ENCODE data around the gene NR2F1-AS1. TPM values are rescaled to one million over a fixed set of nuclear protein-coding genes. Genes with fewer than 3 reads are reported as not detected.

The NR2F1-AS1 gene
- total RNA-seq, 1 donor from 2014 or later = 15.1 TPM

GRCh38 chr5:93578813-93579691 is 2.0 kb downstream of the NR2F1-AS1 start:
- DNase-seq (ENCODE audit: extremely low read depth, low read depth, low spot score) = no peak

GRCh38 chr5:93577854-93578812 is 2.9 kb downstream of the NR2F1-AS1 start:
- no peak for DNase-seq (ENCODE audit: extremely low read depth, low read depth, low spot score)

GRCh38 chr5:93576994-93577853 is 3.8 kb downstream of the NR2F1-AS1 start:
- DNase-seq (ENCODE audit: extremely low read depth, low read depth, low spot score) = no peak

GRCh38 chr5:93575461-93576414 is 5.3 kb downstream of the NR2F1-AS1 start:
- DNase-seq (ENCODE audit: extremely low read depth, low read depth, low spot score) = no peak

- DNase-seq (ENCODE audit: extremely low read depth, low read depth, low spot score) = no peak
Measured at GRCh38 chr5:93574491-93575305, 6.3 kb downstream of the NR2F1-AS1 start.

- no peak for DNase-seq (ENCODE audit: extremely low read depth, low read depth, low spot score)
Measured at GRCh38 chr5:93573354-93574351, 7.4 kb downstream of the NR2F1-AS1 start.

- no peak for DNase-seq (ENCODE audit: extremely low read depth, low read depth, low spot score)
Measured at GRCh38 chr5:93572608-93573353, 8.2 kb downstream of the NR2F1-AS1 start.

- no peak for DNase-seq (ENCODE audit: extremely low read depth, low read depth, low spot score)
Measured at GRCh38 chr5:93572101-93572607, 8.9 kb downstream of the NR2F1-AS1 start.

- DNase-seq (ENCODE audit: extremely low read depth, low read depth, low spot score) = no peak
Measured at GRCh38 chr5:93571114-93571949, 9.7 kb downstream of the NR2F1-AS1 start.

- no peak for DNase-seq (ENCODE audit: extremely low read depth, low read depth, low spot score)
Measured at GRCh38 chr5:93570294-93571113, 10.5 kb downstream of the NR2F1-AS1 start.

GRCh38 chr5:93569300-93570160 is 11.5 kb downstream of the NR2F1-AS1 start:
- DNase-seq (ENCODE audit: extremely low read depth, low read depth, low spot score) = no peak

- no peak for DNase-seq (ENCODE audit: extremely low read depth, low read depth, low spot score)
Measured at GRCh38 chr5:93567424-93567823, 13.6 kb downstream of the NR2F1-AS1 start.

- DNase-seq (ENCODE audit: extremely low read depth, low read depth, low spot score) = no peak
Measured at GRCh38 chr5:93566091-93566490, 14.9 kb downstream of the NR2F1-AS1 start.

All from glomerular endothelial cell (primary cell).